Endodermal cell (in vitro differentiated cells): ENCODE results near the gene ARL2BP. TPM values are rescaled to one million over a fixed set of nuclear protein-coding genes. Genes with fewer than 3 reads are reported as not detected.

ENCODE experiments used
- DNase-seq: peaks from one replicate; pipeline ENCODE4 v3.0.0-alpha.2; 2017
- H3K27ac ChIP-seq: 2 replicates; pipeline ENCODE4 v1.5.1; 2013; ENCODE audit warnings: mild to moderate bottlenecking, low read depth, low read length, moderate library complexity
- H3K27me3 ChIP-seq: 2 replicates; pipeline ENCODE4 v1.6.1; 2013; ENCODE audit warnings: mild to moderate bottlenecking, low read length, moderate library complexity; ENCODE audit not compliant: insufficient read depth, control insufficient read depth, poor library complexity, severe bottlenecking
- H3K36me3 ChIP-seq: 2 replicates; pipeline ENCODE4 v1.7.0; 2013; ENCODE audit warnings: mild to moderate bottlenecking, low read length, moderate library complexity; ENCODE audit not compliant: control insufficient read depth, insufficient read depth
- H3K4me1 ChIP-seq: one replicate; pipeline ENCODE4 v1.7.0; 2013; ENCODE audit warnings: low read length; ENCODE audit not compliant: control insufficient read depth, insufficient read depth
- H3K4me3 ChIP-seq: 2 replicates; pipeline ENCODE4 v1.5.1; 2013; ENCODE audit warnings: mild to moderate bottlenecking, low read length, moderate library complexity
- H3K9ac ChIP-seq: 2 replicates; pipeline ENCODE4 v1.6.1; 2013; ENCODE audit warnings: mild to moderate bottlenecking, low read length, moderate library complexity; ENCODE audit not compliant: poor library complexity, severe bottlenecking; ENCODE audit errors: extremely low read depth
- H3K9me3 ChIP-seq: 2 replicates; pipeline ENCODE4 v1.6.1; 2013; ENCODE audit warnings: mild to moderate bottlenecking, low read length, moderate library complexity; ENCODE audit not compliant: control insufficient read depth
- H3K27ac Mint-ChIP-seq: 2 replicates; pipeline ENCODE4 v1.8.0; 2020; ENCODE audit warnings: mixed read lengths
- H3K27me3 Mint-ChIP-seq: 2 replicates; pipeline ENCODE4 v1.8.0; 2021; ENCODE audit warnings: mild to moderate bottlenecking, mixed read lengths; ENCODE audit not compliant: insufficient read depth
- H3K36me3 Mint-ChIP-seq: 2 replicates; pipeline ENCODE4 v1.8.0; 2020; ENCODE audit warnings: low read depth, mixed read lengths
- H3K4me1 Mint-ChIP-seq: 2 replicates; pipeline ENCODE4 v1.8.0; 2020; ENCODE audit warnings: mixed read lengths
- H3K4me3 Mint-ChIP-seq: 2 replicates; pipeline ENCODE4 v1.8.0; 2020; ENCODE audit warnings: mild to moderate bottlenecking, moderate library complexity, mixed read lengths
- H3K9me3 Mint-ChIP-seq: 2 replicates; pipeline ENCODE4 v1.8.0; 2020; ENCODE audit warnings: mild to moderate bottlenecking, mixed read lengths
- CTCF ChIP-seq: fragments of 200-600 bp; sonication (generic); conservative IDR thresholded peaks from 2 replicates; pipeline ENCODE4 v1.5.0; 2021; ENCODE audit warnings: antibody characterized with exemption, mild to moderate bottlenecking
- WGBS, 2 experiments: methylation state at CpG; one replicate each; pipeline versions ENCODE4 v1.1.5 to v1.1.7; 2013; ENCODE audit warnings: missing lambda C conversion rate in 2 of 2, mixed read lengths in 1 of 2; ENCODE audit not compliant: insufficient coverage in 1 of 2, insufficient read length in 1 of 2; 5-methylcytosine and 5-hydroxymethylcytosine counted together
- total RNA-seq, 2 donors: library from RNA; stranded (reverse); fragmentation: NEBNext Ultra II Directional in 1 of 2; extraction: Animal tissue kit (Norgen Biotek cat#: 25700) in 1 of 2; gene quantifications; 2 replicates in 1 of 2; 3 replicates in 1 of 2; pipeline ENCODE4 v1.2.1, GENCODE V29; 2021

The ARL2BP gene
- total RNA-seq, 2 donors from 2014 or later, result 22.6 to 31.3 TPM

GRCh38 chr16:57281791-57282190 is 36.7 kb downstream of the ARL2BP start:
- Histone ChIP-seq H3K27ac (no peak overlapping the region), H3K4me3 (no peak overlapping the region), H3K27me3 (peaks cover 19% of the 10 kb centered on the region), H3K36me3 (no peaks in the 10 kb centered on the region), H3K9me3 (no peaks in the 10 kb centered on the region), H3K4me1 (no peaks in the 10 kb centered on the region), H3K9ac (no peak overlapping the region)
- no peak for DNase-seq
- no peak overlapping the region for H3K27ac Mint-ChIP-seq
- H3K36me3 Mint-ChIP-seq, result no peaks in the 10 kb centered on the region
- no peaks in the 10 kb centered on the region for H3K9me3 Mint-ChIP-seq
- WGBS, 2 experiments, result 98 to 100% methylated on average over 2 to 3 of the region's 3 CpGs
- peaks cover 12% of the 10 kb centered on the region for H3K4me1 Mint-ChIP-seq
- peaks cover 44% of the 10 kb centered on the region for H3K27me3 Mint-ChIP-seq
- no peak for TF ChIP-seq CTCF
- H3K4me3 Mint-ChIP-seq, result no peak overlapping the region

DNA sequence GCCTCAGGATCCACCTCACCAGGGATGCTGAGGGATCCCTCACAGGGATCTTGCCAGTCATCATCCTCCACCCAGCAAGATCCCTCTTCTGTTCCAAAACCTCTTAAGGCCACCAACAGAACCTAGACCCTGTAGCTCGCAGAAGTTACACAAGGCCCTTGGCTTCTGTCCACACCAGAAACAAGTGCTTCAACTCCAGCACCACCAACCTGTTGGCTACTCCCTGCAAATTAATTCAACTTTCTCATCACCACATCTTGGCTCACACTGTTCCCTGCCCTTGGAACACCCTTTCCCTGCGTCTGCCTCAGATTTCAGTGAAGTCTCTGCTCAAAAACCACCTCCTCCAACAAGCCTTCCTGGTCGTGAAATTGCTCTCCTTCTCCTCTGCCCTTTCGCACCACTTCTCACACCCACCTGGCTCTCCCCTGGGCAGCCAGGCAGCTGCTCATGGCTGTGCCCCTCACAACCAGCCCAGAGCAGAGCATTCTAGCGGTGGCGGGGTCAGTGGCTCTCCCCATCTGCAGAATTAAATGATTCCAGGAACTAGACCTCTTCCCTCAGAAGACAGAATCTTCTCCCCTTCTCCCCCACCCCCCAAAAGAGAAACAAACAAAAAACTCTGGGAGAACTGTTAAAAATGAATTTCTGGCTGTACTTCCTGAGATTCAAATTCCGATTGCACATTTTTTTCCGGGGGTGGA is 37.6 kb downstream of the ARL2BP start:
- Histone ChIP-seq H3K9me3 (no peaks in the 10 kb centered on the region), H3K4me1 (no peaks in the 10 kb centered on the region), H3K27ac (no peak overlapping the region), H3K27me3 (peaks cover 19% of the 10 kb centered on the region), H3K9ac (no peak overlapping the region), H3K4me3 (no peak overlapping the region), H3K36me3 (no peaks in the 10 kb centered on the region)
- Mint-ChIP-seq H3K36me3 (no peaks in the 10 kb centered on the region), H3K9me3 (no peaks in the 10 kb centered on the region), H3K4me1 (peaks cover 12% of the 10 kb centered on the region), H3K27me3 (peaks cover 46% of the 10 kb centered on the region), H3K27ac (no peak overlapping the region), H3K4me3 (peak overlapping the region; percentile 66)
- 91 to 93% methylated on average over 8 of the region's 8 CpGs for WGBS, 2 experiments
- TF ChIP-seq CTCF, result no peak
- no peak for DNase-seq

DNA sequence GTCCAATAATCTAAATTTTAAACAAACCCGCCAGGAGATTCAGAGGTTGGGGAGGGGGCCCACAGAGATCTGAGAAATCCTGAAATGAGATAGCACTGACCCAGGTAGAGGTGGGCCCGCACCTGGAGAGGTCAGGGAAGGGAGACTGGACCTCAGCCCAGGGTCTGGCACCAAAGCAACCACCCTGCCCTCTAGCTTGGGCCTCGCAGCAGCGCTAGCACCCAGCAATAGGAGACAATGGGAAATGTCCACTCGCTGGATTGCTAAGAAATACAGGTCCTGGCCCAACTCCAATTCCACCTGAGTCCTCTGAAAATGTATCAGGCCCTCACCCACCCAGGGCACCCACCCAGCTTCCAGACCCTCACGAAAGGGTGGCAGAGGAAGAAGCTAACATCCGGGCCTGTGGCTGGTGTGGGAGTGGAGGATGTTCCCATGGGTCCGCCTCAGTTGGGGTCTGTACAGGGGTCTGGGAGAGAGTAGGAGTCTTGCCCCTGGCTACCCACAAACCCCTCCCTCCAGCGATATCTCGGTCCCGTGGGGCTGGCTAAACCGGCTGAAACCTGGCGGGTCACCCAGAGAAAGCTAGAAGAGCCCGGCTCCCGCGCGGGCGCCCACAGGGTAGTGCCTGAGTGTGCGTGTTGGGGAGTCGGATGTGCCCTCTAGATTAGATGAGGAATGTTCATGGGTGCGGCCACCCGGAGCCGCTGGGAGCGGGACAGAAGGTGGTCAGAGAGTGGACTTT is 38.3 kb downstream of the ARL2BP start:
- H3K36me3 ChIP-seq, result no peaks in the 10 kb centered on the region
- H3K27ac ChIP-seq, result no peak overlapping the region
- Mint-ChIP-seq H3K9me3 (no peaks in the 10 kb centered on the region), H3K4me1 (peaks cover 12% of the 10 kb centered on the region), H3K27me3 (peaks cover 45% of the 10 kb centered on the region), H3K27ac (no peak overlapping the region), H3K4me3 (peak overlapping the region; percentile 66), H3K36me3 (no peaks in the 10 kb centered on the region)
- peaks cover 19% of the 10 kb centered on the region for H3K27me3 ChIP-seq
- DNase-seq, result no peak
- H3K4me1 ChIP-seq, result no peaks in the 10 kb centered on the region
- no peaks in the 10 kb centered on the region for H3K9me3 ChIP-seq
- H3K9ac ChIP-seq, result no peak overlapping the region
- WGBS, 2 experiments, result 84 to 92% methylated on average over 14 to 24 of the region's 24 CpGs
- H3K4me3 ChIP-seq, result peak overlapping the region; percentile 80
- TF ChIP-seq CTCF, result no peak
